H1 (cell line): ENCODE measurements around the gene TMED10. TPM values are rescaled to one million over a fixed set of nuclear protein-coding genes. Genes with fewer than 3 reads are reported as not detected.
A peak's percentile ranks its signal among the peaks of the same experiment; 100 is the strongest.

ENCODE experiments used
- CTCF ChIA-PET: fragments of 300-600 bp; sonication (Branson Sonifier 250); formaldehyde crosslinking; loops from one replicate; lab custom pipeline; 2021; ENCODE audit not compliant: partially characterized antibody; lab: Charles Lee
- POLR2A ChIA-PET: fragments of 300-600 bp; sonication (Branson Sonifier 250); formaldehyde crosslinking; loops from one replicate; lab custom pipeline; 2021; ENCODE audit warnings: inconsistent platforms; ENCODE audit not compliant: partially characterized antibody; lab: Charles Lee
- DNase-seq, 2 experiments: peaks; one replicate each; pipeline versions ENCODE4 v3.0.0 to v3.0.0-alpha.2; 2010 to 2022; ENCODE audit warnings: low spot score in 2 of 2, low read depth in 1 of 2, mixed read lengths in 1 of 2
- FAIRE-seq: peaks from 2 replicates; lab custom pipeline; 2011; peaks lifted over from hg19 to GRCh38; lab: Jason Lieb, UNC
- H2AFZ ChIP-seq: 2 replicates; pipeline ENCODE4 v1.8.1; 2012; ENCODE audit warnings: low read length, inconsistent platforms
- H2AK5ac ChIP-seq: 2 replicates; pipeline ENCODE4 v1.6.1; 2013; ENCODE audit warnings: low read depth, low read length
- H2BK120ac ChIP-seq: replicated peaks from 2 replicates; pipeline ENCODE3; 2013; ENCODE audit warnings: low read depth, low read length, inconsistent platforms
- H2BK12ac ChIP-seq: 2 replicates; pipeline ENCODE4 v1.6.1; 2013; ENCODE audit warnings: low read depth, low read length
- H2BK15ac ChIP-seq: 2 replicates; pipeline ENCODE4 v1.6.1; 2013; ENCODE audit warnings: low read length
- H2BK20ac ChIP-seq: 2 replicates; pipeline ENCODE4 v1.6.1; 2013; ENCODE audit warnings: low read length
- H2BK5ac ChIP-seq: 2 replicates; pipeline ENCODE4 v1.6.1; 2013; ENCODE audit warnings: low read depth, low read length
- H3K14ac ChIP-seq: 2 replicates; pipeline ENCODE4 v1.6.1; 2013; ENCODE audit warnings: inconsistent platforms; ENCODE audit not compliant: insufficient read length
- H3K18ac ChIP-seq: 2 replicates; pipeline ENCODE4 v1.6.1; 2013; ENCODE audit warnings: low read length; ENCODE audit errors: extremely low read depth
- H3K23ac ChIP-seq: 2 replicates; pipeline ENCODE4 v1.6.1; 2013; ENCODE audit warnings: inconsistent platforms; ENCODE audit not compliant: insufficient read length
- H3K23me2 ChIP-seq: 2 replicates; pipeline ENCODE4 v1.6.1; 2013; ENCODE audit warnings: low read depth, low read length
- H3K27ac ChIP-seq: 2 replicates; pipeline ENCODE4 v1.6.1; 2011; ENCODE audit warnings: low read depth, low read length, inconsistent platforms
- H3K27me3 ChIP-seq, 4 experiments: replicated peaks in 1 of 4; 1 replicate in 1 of 4; 2 replicates in 3 of 4; pipeline versions ENCODE4 v1.6.1 to v1.8.1; 2011 to 2013; ENCODE audit warnings: low read length in 3 of 4, mild to moderate bottlenecking in 3 of 4, inconsistent platforms in 2 of 4, mixed read lengths in 2 of 4, moderate library complexity in 1 of 4; ENCODE audit not compliant: control insufficient read depth in 3 of 4, insufficient read depth in 3 of 4; ENCODE audit errors: extremely low read depth in 1 of 4
- H3K36me3 ChIP-seq, 4 experiments: 2 replicates each; pipeline versions ENCODE4 v1.6.1 to v1.8.1; 2011 to 2013; ENCODE audit warnings: mild to moderate bottlenecking in 4 of 4, low read length in 3 of 4, moderate library complexity in 2 of 4, control low read depth in 1 of 4, inconsistent platforms in 1 of 4; ENCODE audit not compliant: insufficient read depth in 4 of 4, control insufficient read depth in 2 of 4
- H3K4ac ChIP-seq: replicated peaks from 2 replicates; pipeline ENCODE3; 2013; ENCODE audit warnings: low read length, low read depth, mixed read lengths, inconsistent platforms; ENCODE audit not compliant: insufficient read length
- H3K4me1 ChIP-seq, 4 experiments: replicated peaks in 1 of 4; 1 replicate in 1 of 4; 2 replicates in 3 of 4; pipeline versions ENCODE4 v1.6.1 to v1.8.1; 2011 to 2013; ENCODE audit warnings: low read length in 3 of 4, inconsistent platforms in 2 of 4, mixed read lengths in 1 of 4; ENCODE audit not compliant: insufficient read depth in 4 of 4, control insufficient read depth in 3 of 4
- H3K4me2 ChIP-seq, 2 experiments: 2 replicates each; pipeline versions ENCODE4 v1.6.1 to v1.8.1; 2011 to 2013; ENCODE audit warnings: low read depth in 2 of 2, low read length in 2 of 2, control low read depth in 1 of 2, inconsistent platforms in 1 of 2, mild to moderate bottlenecking in 1 of 2; ENCODE audit not compliant: insufficient read depth in 1 of 2
- H3K4me3 ChIP-seq, 4 experiments: fragments of 200-600, 300-600 bp in 1 of 4; sonication (generic), shearing (Covaris generic), sonication (Bioruptor Twin) in 1 of 4; 2 replicates each; pipeline versions ENCODE4 v1.5.1 to v1.8.1; 2011 to 2016; ENCODE audit warnings: low read length in 4 of 4, low read depth in 3 of 4, control low read depth in 2 of 4, inconsistent platforms in 2 of 4, mild to moderate bottlenecking in 2 of 4, mixed read lengths in 1 of 4, moderate library complexity in 1 of 4; ENCODE audit not compliant: insufficient read depth in 2 of 4; ENCODE audit errors: extremely low read depth in 1 of 4
- H3K56ac ChIP-seq: replicated peaks from 2 replicates; pipeline ENCODE3; 2013; ENCODE audit warnings: low read depth, mild to moderate bottlenecking, mixed read lengths, low read length, inconsistent platforms; ENCODE audit not compliant: insufficient read length
- H3K79me1 ChIP-seq: 2 replicates; pipeline ENCODE4 v1.6.1; 2013; ENCODE audit warnings: low read depth, low read length, control low read depth
- H3K79me2 ChIP-seq, 2 experiments: 2 replicates each; pipeline versions ENCODE4 v1.6.1 to v1.8.1; 2012 to 2013; ENCODE audit warnings: low read length in 2 of 2, mild to moderate bottlenecking in 2 of 2, inconsistent platforms in 1 of 2; ENCODE audit not compliant: insufficient read depth in 2 of 2, control insufficient read depth in 1 of 2
- H3K9ac ChIP-seq, 4 experiments: replicated peaks in 1 of 4; 1 replicate in 1 of 4; 2 replicates in 3 of 4; pipeline versions ENCODE4 v1.6.1 to v1.8.1; 2011 to 2013; ENCODE audit warnings: low read depth in 3 of 4, low read length in 3 of 4, control low read depth in 2 of 4, mild to moderate bottlenecking in 2 of 4, moderate library complexity in 2 of 4, inconsistent platforms in 1 of 4; ENCODE audit errors: extremely low read depth in 1 of 4
- H3K9me3 ChIP-seq, 2 experiments: 2 replicates each; pipeline versions ENCODE4 v1.6.1 to v1.8.1; 2012 to 2013; ENCODE audit warnings: mild to moderate bottlenecking in 2 of 2, moderate library complexity in 2 of 2, control low read depth in 1 of 2, inconsistent platforms in 1 of 2, low read depth in 1 of 2, low read length in 1 of 2, mixed read lengths in 1 of 2; ENCODE audit not compliant: insufficient read depth in 2 of 2
- H4K20me1 ChIP-seq, 2 experiments: replicated peaks in 1 of 2; 2 replicates each; pipeline versions ENCODE3 to v1.8.1; 2011 to 2013; ENCODE audit warnings: inconsistent platforms in 2 of 2, low read length in 2 of 2, mild to moderate bottlenecking in 1 of 2; ENCODE audit not compliant: insufficient read depth in 2 of 2, control insufficient read depth in 1 of 2
- H4K5ac ChIP-seq: 2 replicates; pipeline ENCODE4 v1.6.1; 2013; ENCODE audit warnings: low read length, low read depth, mixed read lengths, inconsistent platforms; ENCODE audit not compliant: insufficient read length
- H4K8ac ChIP-seq: 2 replicates; pipeline ENCODE4 v1.8.0; 2013; ENCODE audit warnings: mild to moderate bottlenecking, moderate library complexity, low read length, inconsistent platforms; ENCODE audit not compliant: insufficient read depth; ENCODE audit errors: extremely low read depth
- H4K91ac ChIP-seq: replicated peaks from 2 replicates; pipeline ENCODE3; 2013; ENCODE audit warnings: low read length, mixed read lengths, inconsistent platforms; ENCODE audit not compliant: insufficient read length
- JUND ChIP-seq: IDR thresholded peaks from 2 replicates; pipeline ENCODE4 v1.6.1; 2011; ENCODE audit warnings: mild to moderate bottlenecking, improper control_type of control experiment, low read length
- SP2 ChIP-seq: IDR thresholded peaks from 2 replicates; pipeline ENCODE4 v1.6.1; 2012; ENCODE audit warnings: mild to moderate bottlenecking, low read length, inconsistent platforms
- WGBS, 2 experiments: shearing (Covaris generic) in 1 of 2; methylation state at CpG; one replicate each; pipeline versions ENCODE4 v1.1.6 to v1.1.7; 2013 to 2015; ENCODE audit warnings: low lambda C conversion rate in 2 of 2, mixed read lengths in 2 of 2, inconsistent platforms in 1 of 2, low coverage in 1 of 2, missing lambda C conversion rate in 1 of 2; ENCODE audit not compliant: insufficient replicate concordance in 2 of 2, insufficient coverage in 1 of 2, insufficient read length in 1 of 2; ENCODE audit errors: extremely low coverage in 1 of 2, missing lambda C conversion rate in 1 of 2; 5-methylcytosine and 5-hydroxymethylcytosine counted together
- polyA plus RNA-seq, 7 experiments: library from polyadenylated mRNA; depleted of rRNA in 3 of 7; stranded (reverse) in 5 of 7; unstranded in 2 of 7; fragments of >200 nt in 5 of 7; fragments of 200-250 nt in 2 of 7; gene quantifications; 1 replicate in 5 of 7; 2 replicates in 1 of 7; 4 replicates in 1 of 7; pipeline versions ENCODE4 v1.2.1 to v1.2.3, GENCODE V29; 2011 to 2013; ENCODE audit warnings: missing spikeins in 2 of 7, mixed read lengths in 2 of 7
- total RNA-seq: library from RNA; stranded (reverse); fragmentation: NEBNext Ultra II Directional; extraction: Animal tissue kit (Norgen Biotek cat#: 25700); gene quantifications from 2 replicates; pipeline ENCODE4 v1.2.1, GENCODE V29; 2021
- TF ChIP-seq, protein P1 (sequence below): IDR thresholded peaks from 2 replicates; pipeline ENCODE4 v1.6.1; 2012; ENCODE audit warnings: low read length, inconsistent platforms
- TF ChIP-seq, protein P2 (sequence below): IDR thresholded peaks from 2 replicates; pipeline ENCODE4 v1.6.1; 2012; ENCODE audit warnings: inconsistent platforms

TMED10 gene
- total and polyA plus RNA-seq, 2 of the 8 experiments (the other 6 are each of a cell fraction or from before 2014, with no cell fraction given): 218 to 250 TPM

DNA sequence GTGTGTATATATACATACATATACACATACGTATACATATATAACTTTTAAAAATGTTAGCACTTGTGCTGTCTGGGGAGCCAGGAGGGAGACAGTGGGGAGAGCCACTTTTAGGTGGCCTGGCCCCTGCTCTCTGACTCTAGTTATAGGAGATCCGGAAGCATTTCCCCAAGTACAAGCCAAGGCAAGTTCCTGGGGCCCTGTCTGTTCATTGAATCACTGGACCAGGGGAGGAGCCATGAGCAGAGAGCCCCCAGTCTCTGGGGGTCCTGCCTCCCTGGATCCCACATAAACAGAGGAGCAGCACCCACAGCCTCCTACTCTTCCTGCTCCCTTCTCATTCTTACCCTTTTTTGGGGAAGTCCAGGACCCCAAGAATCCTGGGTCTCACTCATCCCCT lies 45.4 kb upstream of the TMED10 start:
- no peaks in the 10 kb centered on the region for H3K79me1 ChIP-seq
- peak overlapping the region in 1 of 2 experiments; percentile 10; a peak in 1 of 4 replicates for H3K4me2 ChIP-seq
- 86% methylated on average over 2 of the region's 2 CpGs; no CpG with 5 or more reads in 1 of the 2 experiments for WGBS, 2 experiments
- no peak overlapping the region for H3K56ac ChIP-seq
- FAIRE-seq (no peak), DNase-seq (no peak)
- H3K23ac ChIP-seq: no peak overlapping the region
- no peak overlapping the region for H2BK15ac ChIP-seq
- H3K27ac ChIP-seq: no peak overlapping the region
- TF ChIP-seq JUND (no peak), SP2 (no peak)
- TF ChIP-seq, protein P1, sequence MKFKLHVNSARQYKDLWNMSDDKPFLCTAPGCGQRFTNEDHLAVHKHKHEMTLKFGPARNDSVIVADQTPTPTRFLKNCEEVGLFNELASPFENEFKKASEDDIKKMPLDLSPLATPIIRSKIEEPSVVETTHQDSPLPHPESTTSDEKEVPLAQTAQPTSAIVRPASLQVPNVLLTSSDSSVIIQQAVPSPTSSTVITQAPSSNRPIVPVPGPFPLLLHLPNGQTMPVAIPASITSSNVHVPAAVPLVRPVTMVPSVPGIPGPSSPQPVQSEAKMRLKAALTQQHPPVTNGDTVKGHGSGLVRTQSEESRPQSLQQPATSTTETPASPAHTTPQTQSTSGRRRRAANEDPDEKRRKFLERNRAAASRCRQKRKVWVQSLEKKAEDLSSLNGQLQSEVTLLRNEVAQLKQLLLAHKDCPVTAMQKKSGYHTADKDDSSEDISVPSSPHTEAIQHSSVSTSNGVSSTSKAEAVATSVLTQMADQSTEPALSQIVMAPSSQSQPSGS: no peak
- TF ChIP-seq, protein P2, sequence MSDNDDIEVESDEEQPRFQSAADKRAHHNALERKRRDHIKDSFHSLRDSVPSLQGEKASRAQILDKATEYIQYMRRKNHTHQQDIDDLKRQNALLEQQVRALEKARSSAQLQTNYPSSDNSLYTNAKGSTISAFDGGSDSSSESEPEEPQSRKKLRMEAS: no peak
- H2BK12ac ChIP-seq: no peak overlapping the region
- H3K23me2 ChIP-seq: no peaks in the 10 kb centered on the region
- H3K79me2 ChIP-seq: no peaks in the 10 kb centered on the region
- H3K4me3 ChIP-seq: no peak overlapping the region
- no peak overlapping the region for H2AK5ac ChIP-seq
- no peaks in the 10 kb centered on the region for H4K20me1 ChIP-seq
- H4K8ac ChIP-seq: no peak overlapping the region; the same call in none of the 2 replicates
- H2BK5ac ChIP-seq: no peak overlapping the region
- peak overlapping the region; percentile 97 for H2AFZ ChIP-seq
- no peak overlapping the region for H3K4ac ChIP-seq
- no peaks in the 10 kb centered on the region for H3K36me3 ChIP-seq
- no peak overlapping the region for H3K14ac ChIP-seq
- ChIA-PET CTCF (interaction anchor here (0.9 to 1.8 kb wide), 3 partner anchors 11 to 91 kb away, joined by 4 to 8 read pairs (median 4); no protein-coding TSS in a partner anchor), POLR2A (interaction anchor here (1.3 to 2.0 kb wide), 3 partner anchors 19 to 95 kb away, joined by 3 to 7 read pairs (median 5); partner anchors contain the start of gene NEK9)
- H3K27me3 ChIP-seq: no peaks in the 10 kb centered on the region
- H3K4me1 ChIP-seq: peaks cover 3 to 15% (median 8%) of the 10 kb centered on the region in 4 experiments; a peak in 6 of 7 replicates
- no peak overlapping the region for H2BK20ac ChIP-seq
- H3K9ac ChIP-seq: no peak overlapping the region
- H4K5ac ChIP-seq: no peak overlapping the region
- no peak overlapping the region for H4K91ac ChIP-seq
- H3K9me3 ChIP-seq: no peaks in the 10 kb centered on the region
- peak overlapping the region; percentile 16 for H2BK120ac ChIP-seq
- H3K18ac ChIP-seq: peak overlapping the region; percentile 43
